K562 (cell line): ENCODE results near the gene ITPR2. TPM values are rescaled to one million over a fixed set of nuclear protein-coding genes. Genes with fewer than 3 reads are reported as not detected.

Source experiments
- ATAC-seq: fragments of 200-7000 bp; cut with Tn5 transposase; 3 replicates; pipeline ENCODE4 v1.9.1; 2020; ENCODE audit warnings: moderate library complexity
- BruUV-seq: library from RNA; stranded (reverse); fragments of 400-500 nt; replicated peaks from 2 replicates; lab custom pipeline; 2021; lab: Mats Ljungman, UMichigan
- CTCF ChIA-PET: fragments of 300-600 bp; formaldehyde crosslinking; extraction: SDS; loops from one replicate; lab custom pipeline; 2021; ENCODE audit warnings: low intra/inter-chr PET ratio; lab: Yijun Ruan, JAX
- POLR2A ChIA-PET: fragments of 300-600, 350-650 bp; sonication (Branson Sonifier 250); formaldehyde crosslinking; extraction: SDS; loops from one replicate; lab custom pipeline; 2021; ENCODE audit warnings: antibody characterized with exemption, inconsistent platforms; lab: Yijun Ruan, JAX
- DNase-seq, 4 experiments: peaks; one replicate each; pipeline versions ENCODE4 v3.0.0 to v3.0.0-alpha.2; 2011 to 2018; ENCODE audit warnings: low spot score in 3 of 4, mixed read lengths in 3 of 4; ENCODE audit errors: extremely low read depth in 1 of 4
- FAIRE-seq: peaks from 2 replicates; lab custom pipeline; 2011; peaks lifted over from hg19 to GRCh38; lab: Jason Lieb, UNC
- H2AFZ ChIP-seq: 2 replicates; pipeline ENCODE4 v1.6.0; 2011; ENCODE audit warnings: low read depth, low read length, control low read depth, inconsistent platforms
- H3K27ac ChIP-seq: fragments of 200-600 bp; 3 replicates; pipeline ENCODE4 v1.8.0; 2011; ENCODE audit warnings: low read depth, mild to moderate bottlenecking, control low read depth, inconsistent platforms, low read length, moderate library complexity, mixed read lengths; ENCODE audit errors: extremely low read depth
- H3K27me3 ChIP-seq, 2 experiments: fragments of 300-600 bp in 1 of 2; 2 replicates in 1 of 2; 3 replicates in 1 of 2; pipeline versions ENCODE4 v1.6.0 to v1.8.0; 2011; ENCODE audit warnings: inconsistent platforms in 2 of 2, low read length in 2 of 2, mild to moderate bottlenecking in 1 of 2, mixed read lengths in 1 of 2, moderate library complexity in 1 of 2; ENCODE audit not compliant: control insufficient read depth in 2 of 2, insufficient read depth in 2 of 2
- H3K36me3 ChIP-seq: fragments of 300-600 bp; 3 replicates; pipeline ENCODE4 v1.8.0; 2011; ENCODE audit warnings: mild to moderate bottlenecking, low read length, inconsistent platforms; ENCODE audit not compliant: control insufficient read depth, insufficient read depth
- H3K4me1 ChIP-seq, 2 experiments: fragments of 200-600 bp in 1 of 2; replicated peaks in 1 of 2; 2 replicates in 1 of 2; 3 replicates in 1 of 2; pipeline versions ENCODE4 v1.5.1 to v1.8.0; 2011; ENCODE audit warnings: inconsistent platforms in 2 of 2, low read length in 2 of 2, mild to moderate bottlenecking in 1 of 2, mixed read lengths in 1 of 2, moderate library complexity in 1 of 2; ENCODE audit not compliant: control insufficient read depth in 2 of 2, insufficient read depth in 2 of 2
- H3K4me2 ChIP-seq: 2 replicates; pipeline ENCODE4 v1.6.1; 2011; ENCODE audit warnings: low read length, control low read depth, inconsistent platforms, mixed read lengths; ENCODE audit not compliant: insufficient read depth
- H3K4me3 ChIP-seq: fragments of 200-600 bp; sonication (generic), shearing (Covaris generic); 2 replicates; pipeline ENCODE4 v1.5.1; 2016; ENCODE audit warnings: control low read depth, inconsistent platforms
- H3K79me2 ChIP-seq: fragments of 200-600 bp; 3 replicates; pipeline ENCODE4 v1.8.0; 2011; ENCODE audit warnings: low read length, inconsistent platforms; ENCODE audit not compliant: control insufficient read depth, insufficient read depth
- H3K9ac ChIP-seq, 2 experiments: 2 replicates each; pipeline versions ENCODE4 v1.6.0 to v1.6.1; 2011; ENCODE audit warnings: low read depth in 2 of 2, low read length in 2 of 2, control low read depth in 1 of 2, inconsistent platforms in 1 of 2, mild to moderate bottlenecking in 1 of 2, mixed read lengths in 1 of 2; ENCODE audit not compliant: insufficient read depth in 1 of 2
- H3K9me1 ChIP-seq: one replicate; pipeline ENCODE4 v1.6.0; 2011; ENCODE audit warnings: inconsistent platforms, mild to moderate bottlenecking, low read length, moderate library complexity; ENCODE audit not compliant: control insufficient read depth, insufficient read depth
- H3K9me3 ChIP-seq: replicated peaks from 2 replicates; pipeline ENCODE4 v1.5.1; 2011; ENCODE audit warnings: low read depth, low read length, inconsistent platforms; ENCODE audit not compliant: control insufficient read depth, insufficient read depth
- H4K20me1 ChIP-seq: replicated peaks from 2 replicates; pipeline ENCODE4 v1.6.1; 2011; ENCODE audit warnings: low read length, inconsistent platforms, mixed read lengths; ENCODE audit not compliant: control insufficient read depth, insufficient read depth
- HCFC1 ChIP-seq: IDR thresholded peaks from 2 replicates; pipeline ENCODE4 v1.6.1; 2012; ENCODE audit warnings: low read depth, low read length, improper control_type of control experiment
- HLTF ChIP-seq: fragments of 450-650 bp; IDR thresholded peaks from 2 replicates; pipeline ENCODE4 v1.6.1; 2016
- RBM14 ChIP-seq: fragments of 200-400 bp; formaldehyde crosslinking; IDR thresholded peaks from 2 replicates; pipeline ENCODE4 v1.6.1; 2018; ENCODE audit warnings: low read depth, mild to moderate bottlenecking, low read length, moderate library complexity, borderline replicate concordance; ENCODE audit not compliant: insufficient read depth
- RBM22 ChIP-seq: fragments of 200-400 bp; formaldehyde crosslinking; IDR thresholded peaks from 2 replicates; pipeline ENCODE4 v1.6.1; 2018; ENCODE audit warnings: low read length, low read depth; ENCODE audit not compliant: poor library complexity, severe bottlenecking
- TFE3 ChIP-seq: fragments of 450-650 bp; formaldehyde crosslinking; IDR thresholded peaks from 2 replicates; pipeline ENCODE4 v1.4.0; 2020; ENCODE audit warnings: mild to moderate bottlenecking, mixed read lengths
- ZBTB17 ChIP-seq: fragments of 450-650 bp; formaldehyde crosslinking; IDR thresholded peaks from 2 replicates; pipeline ENCODE4 v1.4.0; 2020; ENCODE audit warnings: mild to moderate bottlenecking
- ZFP91 ChIP-seq: sonication (generic); formaldehyde crosslinking; IDR thresholded peaks from 2 replicates; pipeline ENCODE4 v1.8.0; 2022; ENCODE audit warnings: mild to moderate bottlenecking, missing genetic modification reagents
- ZNF174 ChIP-seq: fragments of 250-450 bp; sonication (Bioruptor Pico); IDR thresholded peaks from 2 replicates; pipeline ENCODE4 v1.4.0; 2020; ENCODE audit warnings: mild to moderate bottlenecking
- ZNF583 ChIP-seq: fragments of 250-450 bp; sonication (Bioruptor Pico); IDR thresholded peaks from 2 replicates; pipeline ENCODE4 v1.4.0; 2020
- ZNF609 ChIP-seq: sonication (generic); formaldehyde crosslinking; IDR thresholded peaks from 2 replicates; pipeline ENCODE4 v1.8.1; 2023; ENCODE audit warnings: missing genetic modification reagents, mild to moderate bottlenecking, borderline replicate concordance
- WGBS: fragments of 100-300 bp; shearing (Covaris generic); methylation state at CpG from one replicate; pipeline ENCODE4 v1.1.6; 2016; ENCODE audit warnings: low coverage, mixed read lengths; ENCODE audit not compliant: insufficient coverage; ENCODE audit errors: missing lambda C conversion rate; 5-methylcytosine and 5-hydroxymethylcytosine counted together
- in situ Hi-C: fragments of 300-500 bp; cut with MboI; formaldehyde crosslinking; loops from 4 replicates; pipeline ENCODE4 v1.15.0; 2018; ENCODE audit warnings: inconsistent platforms, mixed read lengths
- intact Hi-C: fragments of 100-400 bp; cut with micrococcal nuclease; formaldehyde crosslinking; loops from 2 replicates; pipeline ENCODE4 v1.14.2; 2022
- polyA plus RNA-seq, 8 experiments: library from polyadenylated mRNA; depleted of rRNA in 4 of 8; stranded (reverse) in 5 of 8; unstranded in 3 of 8; fragments of >200 nt; fragmentation: Nextera tagmentation in 2 of 8; fragmentation: Illumina TruSeq in 1 of 8; extraction: Ambion mirVana in 2 of 8; extraction: Trizol in 1 of 8; gene quantifications; 2 replicates each; pipeline versions ENCODE4 v1.2.1 to v1.2.3, GENCODE V29; 2011 to 2014; ENCODE audit warnings: inconsistent platforms in 1 of 8, missing spikeins in 1 of 8
- total RNA-seq, 7 experiments: library from RNA; depleted of rRNA in 6 of 7; stranded (reverse); fragments of >200 nt in 6 of 7; fragmentation: Illumina TruSeq in 2 of 7; extraction: Trizol in 2 of 7; gene quantifications; 2 replicates each; pipeline versions ENCODE4 v1.2.1 to v1.2.3, GENCODE V29; 2011 to 2021; ENCODE audit warnings: low replicate concordance in 1 of 7

ITPR2 gene
- total and polyA plus RNA-seq, 9 of the 15 experiments (the other 6 are each of a cell fraction or from before 2014, with no cell fraction given), result 0.21 to 3.3 (median 0.95) TPM

- TF ChIP-seq ZFP91 (CRISPR knock-in tag) (no peak), ZBTB17 (CRISPR knock-in tag) (no peak), HCFC1 (no peak), TFE3 (CRISPR knock-in tag) (no peak), RBM14 (no peak), ZNF583 (CRISPR knock-in tag) (no peak), HLTF (no peak)
Measured at GRCh38 chr12:26556916-26557315, 276.1 kb downstream of the ITPR2 start (continued).

- Histone ChIP-seq H3K27me3 (peaks cover 0 to 11% of the 10 kb centered on the region in 2 experiments; a peak in 3 of 5 replicates), H3K4me2 (no peak overlapping the region), H3K4me3 (no peak overlapping the region), H3K9me3 (no peaks in the 10 kb centered on the region), H3K36me3 (no peaks in the 10 kb centered on the region), H3K9ac (no peak overlapping the region), H3K27ac (no peak overlapping the region), H3K79me2 (no peaks in the 10 kb centered on the region), H4K20me1 (no peaks in the 10 kb centered on the region), H2AFZ (no peak overlapping the region), H3K9me1 (no peaks in the 10 kb centered on the region), H3K4me1 (no peaks in the 10 kb centered on the region)
- WGBS, result 4% methylated on average over 4 of the region's 4 CpGs
- ATAC-seq, result no peak
- in situ Hi-C loops, result no loop called here
- BruUV-seq, result no TSS peak
- FAIRE-seq, result no peak
- ChIA-PET CTCF (no interaction called here), POLR2A (interaction anchor here (0.9 to 1.4 kb wide), 2 partner anchors 16 to 154 kb away, joined by 3 to 4 read pairs; no protein-coding TSS in a partner anchor)
- no peak for DNase-seq
- intact Hi-C loops, result no loop called here
- TF ChIP-seq RBM22 (no peak), ZNF609 (CRISPR knock-in tag) (no peak), ZNF174 (no peak)
Measured at GRCh38 chr12:26555139-26555538, 277.9 kb downstream of the ITPR2 start.
